KG1 (cell line): ENCODE results near the gene VWA3B.

Experiments
- DNase-seq: peaks from one replicate; lab custom pipeline; 2025; lab: John Stamatoyannopoulos, UW

Gene VWA3B

DNA sequence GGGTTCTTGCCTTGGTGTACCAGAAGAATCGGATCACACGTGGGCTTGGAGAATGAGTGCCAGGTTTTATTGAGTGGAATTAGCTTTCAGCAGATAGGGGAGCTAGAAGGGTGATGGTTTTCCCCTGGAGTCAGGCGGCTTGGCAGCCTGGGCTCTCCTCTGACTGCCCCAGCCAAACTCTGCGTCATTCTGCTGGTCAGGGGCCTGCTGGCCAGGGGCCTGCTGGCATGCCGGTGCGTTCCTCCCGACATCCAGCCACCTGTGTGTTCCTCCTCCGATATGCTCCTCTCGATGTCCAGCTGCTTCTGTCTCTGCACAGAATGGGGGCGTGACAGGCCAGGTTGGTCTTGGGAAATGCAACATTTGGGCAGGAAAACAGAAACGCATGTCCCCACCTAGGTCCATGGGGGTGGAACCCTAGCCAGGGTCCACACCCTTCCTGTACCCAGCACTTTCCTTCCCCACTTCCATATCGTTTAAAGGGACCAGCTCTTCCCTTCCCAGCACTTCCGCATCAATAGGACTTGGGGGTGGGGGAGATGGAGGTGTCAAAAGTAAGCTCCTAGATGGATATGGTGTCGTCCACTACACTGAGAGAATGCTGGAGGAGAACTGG is 85.3 kb downstream of the VWA3B start:
- no peak for DNase-seq

DNA sequence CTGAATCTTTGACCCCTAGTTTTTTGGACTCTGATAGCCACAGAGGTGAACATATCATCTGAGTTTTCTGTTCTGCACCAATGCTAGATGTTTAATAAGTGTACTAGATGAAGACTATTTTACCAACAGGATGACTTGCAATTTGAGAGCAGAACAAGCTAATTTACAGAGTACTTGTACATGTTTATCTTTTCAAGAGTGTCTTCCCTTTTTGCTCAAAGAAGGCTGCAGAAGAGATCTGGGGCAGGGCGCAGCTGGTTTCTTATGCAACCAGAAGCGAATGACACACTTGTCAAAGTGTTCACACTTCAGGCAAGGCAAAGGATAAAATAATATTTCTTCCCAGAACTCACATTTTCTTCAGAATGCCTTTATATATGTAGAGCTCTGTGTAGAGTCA is 86.0 kb downstream of the VWA3B start:
- no peak for DNase-seq

DNA sequence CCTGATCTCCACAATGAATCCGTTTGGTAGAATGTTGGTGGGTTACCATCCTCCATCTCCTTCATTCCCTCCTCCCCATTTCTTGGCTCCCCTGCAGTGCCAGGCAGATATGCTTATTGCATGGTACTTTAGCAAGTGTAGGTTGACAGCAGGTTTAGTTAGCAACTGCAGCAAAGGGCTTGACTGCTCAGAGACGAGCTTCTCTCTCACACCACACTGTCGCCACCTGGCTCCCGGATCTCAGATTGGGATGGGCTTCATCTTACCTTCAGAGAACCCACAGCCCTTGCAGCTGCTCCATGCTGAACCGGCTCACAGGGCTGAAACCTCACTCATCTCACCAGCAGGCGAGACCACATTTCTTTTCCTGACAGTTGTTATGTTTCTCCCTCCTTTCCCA is 88.8 kb downstream of the VWA3B start:
- no peak for DNase-seq

DNA sequence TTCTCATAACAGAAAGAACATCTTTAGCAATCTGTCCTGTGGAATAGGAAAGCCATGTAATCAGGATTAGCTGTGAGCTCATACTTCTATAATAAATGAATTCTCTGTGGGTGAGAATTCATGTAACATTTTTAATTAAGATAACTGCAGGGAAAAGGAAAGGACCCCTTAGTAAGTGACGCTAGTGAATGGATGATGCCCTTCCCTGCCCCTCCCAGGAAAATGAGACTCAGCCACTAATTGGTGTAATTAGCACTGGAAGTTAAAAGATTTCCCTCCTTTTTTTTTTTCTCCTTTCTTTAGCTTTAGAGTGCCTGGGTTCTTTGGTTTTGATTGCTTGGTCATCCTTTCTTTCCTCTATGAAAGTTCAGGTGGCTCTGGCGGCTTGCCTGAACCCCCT is 90.3 kb downstream of the VWA3B start:
- no peak for DNase-seq

DNA sequence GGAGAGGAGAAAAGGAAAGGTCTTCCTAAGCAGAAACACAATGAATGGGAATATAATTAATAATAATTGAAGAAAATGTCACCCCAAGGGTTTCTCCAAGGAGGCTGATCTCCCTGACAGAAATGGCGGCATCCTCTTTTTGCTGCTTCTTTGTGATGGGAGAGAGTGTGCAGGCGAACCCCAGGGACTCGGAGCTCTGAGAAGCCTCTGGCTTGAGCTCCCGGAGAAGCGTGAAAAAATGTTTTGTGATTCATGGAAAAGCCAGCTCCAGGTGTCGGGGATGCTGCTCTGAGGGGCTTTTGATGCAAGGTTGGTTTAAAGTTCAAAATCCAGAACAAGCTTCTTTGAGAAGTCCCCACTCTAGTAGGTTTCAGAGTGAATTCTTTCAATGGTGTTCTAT is 91.0 kb downstream of the VWA3B start:
- DNase-seq, result no peak

DNA sequence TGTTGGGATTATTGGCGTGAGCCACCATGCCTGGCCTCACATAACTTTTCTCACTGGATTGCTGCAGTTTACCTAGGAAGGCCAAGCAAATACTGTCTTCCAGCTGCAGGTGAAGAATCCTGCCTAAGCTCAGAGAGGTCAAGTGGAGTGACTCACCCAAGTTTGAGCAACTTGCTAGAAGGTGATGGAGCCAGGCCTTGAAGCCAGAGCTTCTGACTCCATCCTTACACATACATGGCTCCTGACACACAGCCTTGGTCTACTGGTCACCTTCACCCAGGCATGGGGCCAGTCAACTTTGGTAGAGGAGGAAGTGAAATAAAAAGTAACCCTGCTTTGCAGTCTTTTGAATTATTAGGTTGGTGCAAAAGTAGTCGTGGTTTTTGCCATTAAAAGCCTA is 93.5 kb downstream of the VWA3B start:
- DNase-seq, result no peak

DNA sequence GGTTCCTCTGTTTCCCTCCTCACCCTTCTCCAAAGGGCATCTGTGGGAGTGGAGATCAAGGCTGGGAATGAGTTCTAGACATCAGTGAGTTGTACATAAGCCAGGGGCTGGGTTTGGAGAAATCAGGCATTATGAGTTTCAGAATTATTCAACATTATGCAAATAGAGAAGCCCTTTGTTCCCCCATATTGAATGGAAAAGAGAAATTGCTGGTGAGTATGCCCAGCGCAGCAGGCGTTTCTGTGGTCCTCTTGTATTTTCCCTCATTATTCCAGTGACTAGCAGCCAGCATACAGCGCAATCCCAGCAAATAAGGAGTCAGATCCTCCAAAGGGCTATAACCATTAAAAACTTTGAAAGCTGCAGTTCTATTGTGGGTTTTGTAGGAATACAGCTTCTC is 94.4 kb downstream of the VWA3B start:
- no peak for DNase-seq

DNA sequence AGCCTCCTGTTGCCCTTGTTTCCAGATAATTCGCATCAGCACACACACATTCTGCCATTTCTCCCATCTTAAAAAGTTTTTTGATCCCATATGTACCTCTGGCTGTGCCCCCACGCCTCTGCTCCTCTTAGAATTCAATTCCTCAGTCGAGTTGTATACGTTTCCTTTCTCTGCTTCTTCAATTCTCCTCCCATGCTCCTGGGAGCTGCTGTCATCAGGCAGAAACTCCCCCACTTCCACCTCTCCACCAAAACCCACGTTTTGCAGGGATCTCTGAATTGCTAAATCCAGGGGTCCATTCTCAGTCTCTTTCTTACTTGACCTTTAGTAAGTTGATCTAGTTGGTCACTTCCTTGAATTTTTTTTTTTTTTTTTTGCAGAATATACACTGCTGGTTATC is 98.8 kb downstream of the VWA3B start:
- DNase-seq, result no peak

DNA sequence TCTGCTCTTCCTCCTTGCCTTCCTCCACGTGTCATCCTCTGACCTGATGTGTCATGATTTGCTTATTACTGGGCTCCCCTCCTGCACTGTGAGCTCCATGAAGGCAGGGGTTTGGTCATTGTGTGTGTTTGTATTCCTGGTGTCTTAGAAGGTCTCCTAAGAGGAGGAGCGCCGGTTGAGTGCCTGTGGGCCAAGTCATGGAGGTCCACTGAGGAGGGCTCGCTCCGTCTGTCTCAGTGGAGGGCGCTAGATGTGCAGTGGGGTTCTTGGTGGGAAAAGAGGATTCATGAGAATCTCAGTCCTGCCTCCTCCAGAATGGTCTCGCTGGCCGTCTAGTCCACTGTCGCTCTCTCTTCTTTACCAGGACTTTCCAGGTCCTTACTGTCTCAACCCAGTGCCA is 100.2 kb downstream of the VWA3B start:
- DNase-seq, result no peak

DNA sequence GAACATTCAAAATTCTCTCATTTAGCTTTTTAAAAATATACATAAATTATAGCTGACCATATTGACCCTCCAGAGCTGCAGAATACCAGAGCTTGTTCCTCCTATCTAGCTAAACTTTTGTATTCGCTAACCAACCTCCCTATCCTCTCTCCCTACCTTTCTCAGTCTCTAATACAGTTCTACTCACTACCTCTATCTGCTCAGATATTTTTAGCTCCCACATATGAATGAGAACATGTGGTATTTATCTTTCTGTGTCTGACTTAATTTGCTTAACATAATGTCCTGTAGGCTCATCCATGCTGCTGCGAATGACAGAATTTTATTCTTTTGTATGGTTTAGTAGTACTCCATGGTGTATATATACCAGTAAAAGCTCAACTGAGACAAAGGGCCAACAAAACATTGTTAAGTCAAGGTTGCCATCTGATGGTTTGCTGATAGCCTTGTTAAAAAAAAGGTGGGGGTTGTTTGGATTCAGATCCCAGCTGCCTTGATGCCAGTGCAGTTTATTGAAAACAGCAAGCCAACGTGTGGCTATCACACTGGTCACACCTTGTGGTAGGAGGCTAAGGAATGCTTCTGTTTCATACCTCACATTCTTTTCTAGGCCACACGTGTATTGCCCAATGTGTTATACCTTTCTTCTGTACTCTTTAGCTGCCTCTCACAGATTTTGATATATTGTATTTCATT is 101.5 kb downstream of the VWA3B start:
- no peak for DNase-seq

DNA sequence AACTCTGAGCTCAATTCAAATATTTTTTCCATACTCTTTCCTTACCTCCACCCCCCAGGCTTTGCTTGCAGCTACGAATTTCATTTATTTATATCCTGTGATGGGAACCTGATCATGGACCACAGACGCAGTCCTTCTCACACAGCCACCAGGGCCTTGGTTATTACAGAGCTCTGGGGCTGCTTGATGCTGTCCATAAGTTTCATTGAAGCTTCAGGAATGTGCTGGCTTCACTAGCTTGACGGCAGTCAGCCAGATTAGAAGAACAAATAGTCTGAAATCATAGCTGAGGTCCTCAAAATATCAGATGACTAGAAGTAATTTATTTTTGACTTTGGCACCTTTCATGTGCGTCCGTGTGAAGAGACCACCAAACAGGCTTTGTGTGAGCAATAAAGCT is 104.9 kb downstream of the VWA3B start:
- no peak for DNase-seq

DNA sequence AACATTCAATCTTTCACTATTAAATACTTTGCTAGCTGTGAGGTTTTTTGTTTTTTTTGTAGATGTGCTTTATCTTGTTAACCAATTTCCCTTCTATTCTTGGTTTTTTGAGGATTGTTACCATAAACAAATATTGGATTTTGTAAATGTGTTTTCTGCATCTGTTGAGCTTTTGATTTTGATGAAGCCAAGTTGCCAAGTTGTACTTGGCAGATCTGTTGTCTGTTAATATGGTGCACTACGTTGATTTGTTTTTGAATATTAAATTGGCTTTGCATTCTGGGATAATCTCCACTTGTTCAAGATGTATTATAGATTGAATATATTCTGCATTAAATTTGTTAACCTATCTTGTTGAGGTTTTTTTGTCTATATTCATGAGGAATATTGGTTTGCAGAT is 114.6 kb downstream of the VWA3B start:
- no peak for DNase-seq

DNA sequence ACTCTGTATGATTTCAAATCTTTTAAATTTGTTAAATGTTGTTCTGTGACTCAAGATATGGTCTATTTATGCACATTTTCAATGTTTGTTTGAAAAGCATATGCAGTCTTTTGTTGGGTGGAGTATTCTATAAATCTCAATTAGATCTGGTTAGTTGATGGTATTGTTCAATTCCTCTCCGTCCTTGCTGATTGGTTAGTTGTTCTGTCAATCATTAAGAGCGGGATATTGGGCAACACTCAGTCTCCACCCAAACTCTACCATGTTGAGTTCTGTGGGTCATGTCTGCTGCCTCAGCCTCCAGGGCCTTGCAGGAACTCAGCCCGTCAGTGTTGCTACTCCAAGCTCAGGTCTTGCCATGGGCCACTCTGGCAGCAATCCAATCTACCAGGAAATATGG is 118.9 kb downstream of the VWA3B start:
- no peak for DNase-seq

DNA sequence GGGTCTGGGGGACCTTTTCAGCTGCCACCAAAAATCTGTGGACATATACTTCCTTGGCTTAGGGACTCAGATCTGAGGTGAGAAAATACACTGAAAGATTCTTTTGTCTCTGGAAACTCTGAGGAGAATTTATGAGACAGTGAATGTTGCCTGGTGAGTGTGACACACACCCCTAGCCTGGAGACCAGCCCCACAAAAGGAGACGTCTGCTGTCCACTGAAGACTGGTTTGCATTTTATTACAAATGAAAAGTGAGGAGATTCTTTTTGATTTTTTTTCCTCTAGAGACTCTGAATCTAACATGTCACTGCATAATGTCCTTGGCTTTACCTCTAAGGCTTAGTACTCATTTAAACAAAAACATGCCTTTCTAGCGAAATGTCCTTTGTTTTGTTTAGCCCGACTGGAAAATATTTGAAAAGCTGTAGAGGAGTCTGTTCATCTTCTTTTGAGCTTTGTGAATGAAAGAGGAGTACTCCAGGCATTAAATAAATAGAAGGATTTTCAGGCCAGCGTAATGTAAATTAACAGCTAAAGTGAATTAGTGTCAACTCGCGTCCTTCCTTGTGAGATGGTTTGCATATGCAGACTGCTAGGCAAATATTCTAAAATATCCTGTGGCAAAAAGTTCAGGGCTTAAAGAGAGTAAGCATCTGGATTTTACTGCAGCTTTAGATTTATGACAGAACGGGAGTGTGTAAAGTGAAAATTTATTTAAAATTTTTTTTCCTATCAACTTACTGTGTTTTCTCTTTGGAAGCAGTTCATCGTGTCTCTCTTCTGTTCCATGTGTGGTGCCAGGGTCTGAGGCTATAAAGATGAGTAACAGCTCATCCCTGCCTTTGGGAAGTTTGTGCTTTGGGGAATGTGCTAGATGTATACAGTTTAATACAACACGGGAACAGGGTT is 125.4 kb downstream of the VWA3B start:
- DNase-seq, result no peak

DNA sequence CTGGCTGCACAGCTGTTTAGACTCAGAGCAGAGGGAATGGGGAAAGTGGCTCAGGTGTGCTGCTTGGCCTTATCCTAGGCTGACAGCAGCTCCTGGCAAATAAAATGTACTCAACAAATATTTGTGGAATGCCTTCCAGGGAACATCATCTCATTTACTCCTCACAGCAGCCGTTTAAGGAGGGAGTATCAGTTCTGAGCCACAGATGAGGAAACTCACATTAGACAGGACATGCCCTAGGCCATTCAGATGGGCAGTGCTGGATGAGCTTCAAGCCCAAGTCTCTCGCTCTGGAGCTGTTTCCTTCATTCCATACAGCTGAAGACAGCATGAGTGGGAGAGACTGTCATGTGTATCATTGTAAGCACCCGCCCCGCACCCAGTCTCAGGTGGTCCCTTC is 129.6 kb downstream of the VWA3B start:
- no peak for DNase-seq

DNA sequence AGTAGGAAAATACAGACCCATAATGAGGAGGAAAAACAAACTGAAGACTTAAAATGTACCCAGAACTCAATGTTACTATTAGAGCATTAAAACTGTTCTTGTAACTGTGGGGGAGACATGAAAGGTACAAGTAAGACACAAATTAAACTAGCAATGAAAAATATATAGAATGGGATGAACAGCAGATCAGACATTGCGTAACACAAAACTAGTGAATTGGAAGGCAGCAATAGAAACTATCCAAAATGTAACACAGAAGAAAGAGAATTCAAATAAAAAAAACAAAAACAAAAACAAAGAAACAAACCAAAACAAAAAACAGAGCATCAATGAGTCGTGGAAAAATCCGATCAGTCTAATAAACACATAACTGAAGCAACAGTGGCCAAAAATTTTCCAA is 132.2 kb downstream of the VWA3B start:
- no peak for DNase-seq

DNA sequence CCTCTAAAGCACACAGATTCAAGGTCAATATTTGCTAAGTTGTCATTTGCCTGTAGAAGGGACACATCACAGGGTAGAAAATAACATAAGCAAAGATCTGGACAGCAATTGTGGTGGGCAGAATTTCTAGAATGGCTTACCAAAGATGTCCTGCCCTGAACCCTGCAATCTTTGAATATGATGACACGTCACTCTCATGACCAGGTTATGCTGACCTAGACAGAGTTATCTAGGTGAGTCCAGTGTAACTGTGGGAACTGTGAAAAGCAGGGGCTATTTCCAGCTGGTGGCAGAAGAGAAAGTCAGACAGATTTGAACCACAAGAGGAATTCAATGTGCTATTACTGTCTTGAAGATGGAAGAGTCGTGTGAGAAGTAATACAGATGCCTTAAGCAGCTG is 147.0 kb downstream of the VWA3B start:
- DNase-seq, result no peak

DNA sequence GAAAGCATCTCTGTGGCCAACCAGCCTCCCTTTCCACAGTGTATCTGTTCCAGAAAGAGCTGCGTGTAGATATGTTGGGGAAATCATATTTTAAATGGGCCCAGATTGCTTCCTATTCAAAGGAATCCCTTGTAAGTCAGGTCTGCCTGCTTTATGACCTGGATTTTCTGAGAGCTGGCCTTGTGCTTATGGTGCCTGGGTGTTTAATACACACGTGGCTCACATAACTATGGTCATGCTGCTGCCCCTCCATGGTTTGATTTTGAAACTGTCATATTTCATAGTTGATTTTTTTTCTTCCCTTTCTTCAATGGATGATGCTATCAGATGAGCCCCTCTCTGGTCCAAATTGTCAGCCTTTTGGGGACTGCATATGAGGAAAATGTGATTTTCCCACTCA is 147.8 kb downstream of the VWA3B start:
- DNase-seq, result no peak

DNA sequence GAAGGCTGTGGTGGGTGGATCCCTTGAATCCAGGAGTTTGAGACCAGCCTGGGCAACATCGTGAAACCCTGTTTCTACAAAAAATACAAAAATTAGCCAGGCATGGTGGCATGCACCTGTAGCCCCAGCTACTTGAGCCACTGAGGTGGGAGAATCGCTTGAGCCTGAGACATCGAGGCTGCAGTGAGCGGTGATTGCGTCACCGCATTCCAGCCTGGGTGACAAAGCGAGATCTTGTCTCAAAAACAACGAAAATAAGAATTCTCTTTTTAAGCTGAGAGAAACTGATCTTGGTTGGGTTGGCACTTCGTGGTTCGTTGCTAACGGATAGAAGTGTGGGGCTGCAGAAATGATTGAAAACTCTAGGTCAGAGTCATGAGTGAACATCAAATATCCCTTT is 150.0 kb downstream of the VWA3B start:
- no peak for DNase-seq

DNA sequence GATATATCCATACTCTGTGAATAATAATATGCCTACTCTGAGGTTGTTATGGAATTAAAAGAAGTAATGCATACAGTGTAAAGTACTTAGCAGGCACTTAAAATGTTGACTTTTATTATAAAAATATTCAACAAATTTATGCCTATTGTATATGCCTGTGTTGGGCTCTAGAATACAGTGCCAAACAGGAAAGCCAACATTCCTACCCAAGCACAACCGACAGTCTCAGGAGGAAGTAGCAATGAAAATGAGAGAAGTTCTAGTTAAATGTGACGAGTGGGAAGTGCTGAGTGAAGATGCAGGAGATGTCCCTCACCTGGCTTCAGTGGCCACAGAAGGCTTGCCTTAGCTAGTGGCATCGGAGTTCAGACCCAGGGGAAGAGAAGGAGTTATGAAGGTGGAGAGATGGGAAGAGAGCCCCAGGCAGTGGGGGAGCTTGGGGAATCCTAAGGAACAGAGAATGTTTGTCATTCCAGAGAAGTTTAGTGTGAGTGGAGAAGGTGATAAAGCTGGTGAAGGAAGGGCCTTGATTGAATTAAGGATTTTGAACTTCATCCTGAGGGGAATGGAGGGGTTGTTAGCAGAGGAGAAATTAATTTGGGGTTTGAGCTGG is 153.9 kb downstream of the VWA3B start:
- no peak for DNase-seq

DNA sequence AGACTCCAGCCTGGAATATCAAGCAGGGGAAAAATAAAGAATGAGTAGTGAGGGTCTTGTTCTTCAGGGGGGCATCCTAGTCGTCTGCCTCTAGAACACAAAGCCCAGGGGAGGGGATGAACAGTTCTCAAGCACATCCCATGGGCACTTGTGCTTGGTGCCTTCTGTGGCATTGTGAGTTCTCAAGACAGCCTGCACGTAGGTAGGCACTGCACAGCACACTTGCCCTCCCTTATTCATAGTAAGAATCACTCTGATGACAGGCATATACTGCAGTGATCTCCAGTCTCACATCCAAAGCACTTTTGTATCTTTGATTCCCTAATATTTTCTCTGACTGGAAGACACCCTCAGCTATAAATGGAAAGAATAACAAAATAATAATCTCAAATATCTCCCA is 154.6 kb downstream of the VWA3B start:
- no peak for DNase-seq

DNA sequence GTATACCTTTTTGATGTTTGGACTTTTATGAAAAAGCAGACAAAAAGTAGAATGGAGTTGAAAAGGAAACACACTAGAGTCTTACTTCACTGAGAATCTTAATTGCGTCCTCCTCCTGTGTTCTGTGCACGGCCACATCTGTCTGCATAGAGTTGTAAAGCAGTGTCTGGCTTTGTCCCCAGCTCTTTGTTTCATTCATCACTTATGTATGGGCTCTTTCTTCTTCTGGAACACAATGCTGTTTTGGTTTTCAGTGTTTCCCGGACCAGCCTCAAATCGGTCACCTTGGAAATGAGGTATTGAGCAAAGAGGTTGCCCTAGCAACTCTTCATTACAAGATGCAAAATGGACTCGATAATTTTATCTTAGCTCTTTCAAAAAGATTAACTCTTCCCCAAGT is 155.0 kb downstream of the VWA3B start:
- no peak for DNase-seq

DNA sequence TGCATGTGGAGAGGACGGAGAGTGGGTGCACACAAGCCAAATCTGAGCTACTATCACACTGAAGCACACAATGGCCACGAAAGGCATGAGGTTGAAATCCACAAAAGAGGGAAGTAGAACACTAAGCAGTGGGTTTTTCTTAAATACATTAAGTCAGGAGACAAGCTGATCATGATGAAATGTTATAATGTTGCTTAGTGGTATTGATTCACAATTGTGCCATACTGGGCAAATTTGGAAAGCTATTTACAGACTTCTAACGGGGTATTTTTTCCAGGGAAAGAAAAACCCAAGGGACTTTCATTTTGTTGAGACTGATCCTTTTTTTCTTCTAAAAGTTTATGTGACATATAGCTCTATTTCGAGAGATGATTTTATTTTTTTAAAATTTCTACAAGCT is 158.5 kb downstream of the VWA3B start:
- no peak for DNase-seq
